PFSK-1 (cell line): ENCODE measurements around the gene NTN1.

ENCODE experiments used
- FOXP2 ChIP-seq: optimal IDR thresholded peaks from 2 replicates; pipeline ENCODE3; 2011; ENCODE audit warnings: borderline replicate concordance, control low read depth, inconsistent platforms; ENCODE audit not compliant: insufficient read depth; ENCODE audit errors: extremely low read length, extremely low read depth
- POLR2AphosphoS5 ChIP-seq: IDR thresholded peaks from 2 replicates; pipeline ENCODE4 v1.6.1; 2012; ENCODE audit warnings: low read depth, mild to moderate bottlenecking, control low read depth, low read length, moderate library complexity
- REST ChIP-seq, 2 experiments: IDR thresholded peaks; 2 replicates each; pipeline versions ENCODE4 v1.6.1 to v1.8.0; 2011 to 2012; ENCODE audit warnings: low read depth in 2 of 2, low read length in 2 of 2, control low read depth in 1 of 2, inconsistent platforms in 1 of 2, mild to moderate bottlenecking in 1 of 2, moderate library complexity in 1 of 2; ENCODE audit not compliant: insufficient read depth in 1 of 2
- SIN3A ChIP-seq: IDR thresholded peaks from 2 replicates; pipeline ENCODE4 v1.6.1; 2012; ENCODE audit warnings: mild to moderate bottlenecking, low read length, moderate library complexity, borderline replicate concordance; ENCODE audit not compliant: insufficient read depth
- TAF1 ChIP-seq: IDR thresholded peaks from 2 replicates; pipeline ENCODE4 v1.6.1; 2012; ENCODE audit warnings: low read length, control low read depth, borderline replicate concordance; ENCODE audit not compliant: insufficient read depth

Gene NTN1

GRCh38 chr17:9291912-9292560, 270.7 kb downstream of the NTN1 start:
- no peak for TF ChIP-seq FOXP2
- no peak for TF ChIP-seq POLR2AphosphoS5
- no peak for TF ChIP-seq REST (IDR thresholded peaks at IDR 0.05; ENCODE audit: insufficient read depth in 1 of 2, low read depth in 2 of 2, low read length in 2 of 2)
- no peak for TF ChIP-seq SIN3A
- TF ChIP-seq TAF1: no peak

- TF ChIP-seq TAF1 (no peak), POLR2AphosphoS5 (no peak), SIN3A (no peak), REST (IDR thresholded peaks at IDR 0.05; ENCODE audit: insufficient read depth in 1 of 2, low read depth in 2 of 2, low read length in 2 of 2) (no peak), FOXP2 (no peak)
Observed at GRCh38 chr17:9292561-9292941, 271.2 kb downstream of the NTN1 start.
